ENCODE data around the gene WDR82. TPM values are rescaled to one million over a fixed set of nuclear protein-coding genes. Genes with fewer than 3 reads are reported as not detected.

The WDR82 gene
- total RNA-seq, 1 donor: 58.3 TPM

DNA sequence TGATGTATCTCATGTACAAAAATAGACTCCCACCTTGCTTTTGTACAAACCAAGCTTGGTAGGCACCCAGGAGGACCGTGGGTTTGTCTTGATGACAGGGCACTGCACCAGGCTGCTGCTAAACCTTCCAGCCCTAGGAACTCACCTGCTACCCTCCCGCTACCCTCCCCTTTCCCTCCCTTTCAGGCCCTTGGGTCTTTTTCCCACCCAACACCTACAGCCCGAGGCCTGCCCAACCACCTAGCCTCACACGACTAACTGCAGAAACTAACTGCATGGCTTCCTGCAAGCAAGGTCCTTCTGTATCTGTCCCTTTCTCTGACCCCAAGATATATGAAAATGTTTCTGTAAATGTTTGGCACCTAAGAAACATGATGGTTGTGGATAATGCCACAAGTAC, 21.8 kb downstream of the WDR82 start:
- peaks cover 10% of the 10 kb centered on the region for H3K4me1 ChIP-seq (ENCODE audit: insufficient read depth, low read length)
- no peak for DNase-seq (ENCODE audit: insufficient read length, low spot score, missing footprints)
- TF ChIP-seq CTCF (IDR thresholded peaks at IDR 0.05; ENCODE audit: extremely low read depth, low read depth, low read length): no peak
- no peak overlapping the region for H2AFZ ChIP-seq (ENCODE audit: low read length)
- peaks cover 18% of the 10 kb centered on the region for H4K20me1 ChIP-seq (ENCODE audit: insufficient read depth, low read length)
- no peak overlapping the region for H3K4me2 ChIP-seq (ENCODE audit: insufficient read depth, low read length)
- H3K27me3 ChIP-seq (ENCODE audit: insufficient read depth, low read length): no peaks in the 10 kb centered on the region
- H3K9me3 ChIP-seq (ENCODE audit: low read depth, low read length): no peaks in the 10 kb centered on the region
- peaks cover 33% of the 10 kb centered on the region for H3K79me2 ChIP-seq (ENCODE audit: insufficient read depth, low read length)
- peaks cover 75% of the 10 kb centered on the region for H3K36me3 ChIP-seq (ENCODE audit: insufficient read depth, low read length)
- H3K27ac ChIP-seq (ENCODE audit: low read depth, low read length): no peak overlapping the region
- H3K4me3 ChIP-seq (ENCODE audit: insufficient read depth, low read length): no peak overlapping the region

GRCh38 chr3:52256159-52256558, 22.3 kb downstream of the WDR82 start:
- no peak overlapping the region for H3K4me3 ChIP-seq (ENCODE audit: insufficient read depth, low read length)
- DNase-seq (ENCODE audit: insufficient read length, low spot score, missing footprints): no peak
- no peak overlapping the region for H3K4me2 ChIP-seq (ENCODE audit: insufficient read depth, low read length)
- H3K9me3 ChIP-seq (ENCODE audit: low read depth, low read length): no peaks in the 10 kb centered on the region
- peaks cover 29% of the 10 kb centered on the region for H3K79me2 ChIP-seq (ENCODE audit: insufficient read depth, low read length)
- H3K4me1 ChIP-seq (ENCODE audit: insufficient read depth, low read length): peaks cover 10% of the 10 kb centered on the region
- peaks cover 70% of the 10 kb centered on the region for H3K36me3 ChIP-seq (ENCODE audit: insufficient read depth, low read length)
- TF ChIP-seq CTCF (IDR thresholded peaks at IDR 0.05; ENCODE audit: extremely low read depth, low read depth, low read length): no peak
- H4K20me1 ChIP-seq (ENCODE audit: insufficient read depth, low read length): peaks cover 18% of the 10 kb centered on the region
- H2AFZ ChIP-seq (ENCODE audit: low read length): no peak overlapping the region
- H3K27ac ChIP-seq (ENCODE audit: low read depth, low read length): no peak overlapping the region
- H3K27me3 ChIP-seq (ENCODE audit: insufficient read depth, low read length): no peaks in the 10 kb centered on the region

GRCh38 chr3:52254608-52255007, 23.8 kb downstream of the WDR82 start:
- H4K20me1 ChIP-seq (ENCODE audit: insufficient read depth, low read length): peaks cover 18% of the 10 kb centered on the region
- H3K27me3 ChIP-seq (ENCODE audit: insufficient read depth, low read length): no peaks in the 10 kb centered on the region
- DNase-seq (ENCODE audit: insufficient read length, low spot score, missing footprints): no peak
- no peak overlapping the region for H2AFZ ChIP-seq (ENCODE audit: low read length)
- no peak overlapping the region for H3K27ac ChIP-seq (ENCODE audit: low read depth, low read length)
- no peak overlapping the region for H3K4me2 ChIP-seq (ENCODE audit: insufficient read depth, low read length)
- peaks cover 10% of the 10 kb centered on the region for H3K4me1 ChIP-seq (ENCODE audit: insufficient read depth, low read length)
- TF ChIP-seq CTCF (IDR thresholded peaks at IDR 0.05; ENCODE audit: extremely low read depth, low read depth, low read length): no peak
- no peak overlapping the region for H3K4me3 ChIP-seq (ENCODE audit: insufficient read depth, low read length)
- H3K79me2 ChIP-seq (ENCODE audit: insufficient read depth, low read length): peaks cover 22% of the 10 kb centered on the region
- H3K36me3 ChIP-seq (ENCODE audit: insufficient read depth, low read length): peaks cover 60% of the 10 kb centered on the region
- H3K9me3 ChIP-seq (ENCODE audit: low read depth, low read length): no peaks in the 10 kb centered on the region

GRCh38 chr3:52253314-52254304, 24.8 kb downstream of the WDR82 start:
- Histone ChIP-seq H3K4me2 (ENCODE audit: insufficient read depth, low read length) (no peak overlapping the region), H3K27ac (ENCODE audit: low read depth, low read length) (peak overlapping the region; percentile 39), H3K27me3 (ENCODE audit: insufficient read depth, low read length) (no peaks in the 10 kb centered on the region), H3K36me3 (ENCODE audit: insufficient read depth, low read length) (peaks cover 50% of the 10 kb centered on the region), H3K9me3 (ENCODE audit: low read depth, low read length) (no peaks in the 10 kb centered on the region), H2AFZ (ENCODE audit: low read length) (no peak overlapping the region), H3K4me1 (ENCODE audit: insufficient read depth, low read length) (peaks cover 10% of the 10 kb centered on the region), H4K20me1 (ENCODE audit: insufficient read depth, low read length) (peaks cover 25% of the 10 kb centered on the region), H3K4me3 (ENCODE audit: insufficient read depth, low read length) (no peak overlapping the region), H3K79me2 (ENCODE audit: insufficient read depth, low read length) (peaks cover 19% of the 10 kb centered on the region)
- DNase-seq (ENCODE audit: insufficient read length, low spot score, missing footprints): peak; percentile 89
- no peak for TF ChIP-seq CTCF (IDR thresholded peaks at IDR 0.05; ENCODE audit: extremely low read depth, low read depth, low read length)
